Measurements from ENCODE around the gene PNPLA8. TPM values are rescaled to one million over a fixed set of nuclear protein-coding genes. Genes with fewer than 3 reads are reported as not detected.

PNPLA8 gene
- total RNA-seq, 2 donors from 2014 or later: 15.0 to 16.8 TPM

GRCh38 chr7:108499566-108499965 is 26.4 kb downstream of the PNPLA8 start:
- intact Hi-C loops (cut with DNase I): no loop called here

GRCh38 chr7:108498481-108498880 is 27.5 kb downstream of the PNPLA8 start:
- no peak for ATAC-seq
- intact Hi-C loops (cut with DNase I): no loop called here
- no peak overlapping the region for H3K4me3 ChIP-seq
- H3K27ac ChIP-seq: no peak overlapping the region
- H3K4me1 ChIP-seq: no peaks in the 10 kb centered on the region
- no peaks in the 10 kb centered on the region for H3K9me3 ChIP-seq
- DNase-seq: no peak
- H3K36me3 ChIP-seq (replicated peaks in 1 of 2; ENCODE audit: insufficient read depth in 1 of 2, low read depth in 2 of 2): peaks cover 0 to 5% of the 10 kb centered on the region in 2 donors
- H3K27me3 ChIP-seq: no peaks in the 10 kb centered on the region
- TF ChIP-seq POLR2A (IDR thresholded peaks at IDR 0.05): no peak
- WGBS, 2 donors: 76 to 83% methylated on average over 6 of the region's 6 CpGs

More at GRCh38 chr7:108499566-108499965, 26.4 kb downstream of the PNPLA8 start:
- DNase-seq (no peak), ATAC-seq (no peak)
- no peak for TF ChIP-seq POLR2A (IDR thresholded peaks at IDR 0.05)
- no peak for TF ChIP-seq CTCF (IDR thresholded peaks at IDR 0.05)
- peaks cover 0 to 5% of the 10 kb centered on the region in 2 donors for H3K36me3 ChIP-seq (replicated peaks in 1 of 2; ENCODE audit: insufficient read depth in 1 of 2, low read depth in 2 of 2)
- WGBS, 2 donors: 81 to 89% methylated on average over 1 of the region's 1 CpG
- no peak overlapping the region for H3K4me3 ChIP-seq
- H3K9me3 ChIP-seq: no peaks in the 10 kb centered on the region
- no peaks in the 10 kb centered on the region for H3K4me1 ChIP-seq
- H3K27me3 ChIP-seq: no peaks in the 10 kb centered on the region
- H3K27ac ChIP-seq: no peak overlapping the region

- no peak for ATAC-seq
- H3K27ac ChIP-seq: no peak overlapping the region
- no peaks in the 10 kb centered on the region for H3K27me3 ChIP-seq
- intact Hi-C loops (cut with DNase I): no loop called here
- WGBS, 2 donors: 78 to 79% methylated on average over 3 of the region's 3 CpGs
- peak; percentile 56 to 71 (median 65) for DNase-seq
- H3K4me1 ChIP-seq: no peaks in the 10 kb centered on the region
- H3K36me3 ChIP-seq (replicated peaks in 1 of 2; ENCODE audit: insufficient read depth in 1 of 2, low read depth in 2 of 2): peaks cover 0 to 5% of the 10 kb centered on the region in 2 donors
- TF ChIP-seq POLR2A (IDR thresholded peaks at IDR 0.05) (no peak), CTCF (IDR thresholded peaks at IDR 0.05) (peak; percentile 60 to 87 (median 82))
- no peaks in the 10 kb centered on the region for H3K9me3 ChIP-seq
- no peak overlapping the region for H3K4me3 ChIP-seq
Measured at GRCh38 chr7:108497082-108497725, 28.7 kb downstream of the PNPLA8 start.

- TF ChIP-seq POLR2A (IDR thresholded peaks at IDR 0.05) (no peak), CTCF (IDR thresholded peaks at IDR 0.05) (no peak)
- Histone ChIP-seq H3K27ac (no peak overlapping the region), H3K4me3 (no peak overlapping the region), H3K36me3 (replicated peaks in 1 of 2; ENCODE audit: insufficient read depth in 1 of 2, low read depth in 2 of 2) (no peaks in the 10 kb centered on the region), H3K4me1 (peaks cover 15% of the 10 kb centered on the region), H3K27me3 (no peaks in the 10 kb centered on the region), H3K9me3 (no peaks in the 10 kb centered on the region)
- intact Hi-C loops (cut with DNase I): no loop called here
- ATAC-seq (no peak), DNase-seq (no peak)
- 82 to 84% methylated on average over 4 of the region's 4 CpGs for WGBS, 2 donors
Measured at GRCh38 chr7:108492742-108493141, 33.2 kb downstream of the PNPLA8 start.

- TF ChIP-seq CTCF (IDR thresholded peaks at IDR 0.05): no peak
- TF ChIP-seq POLR2A (IDR thresholded peaks at IDR 0.05): no peak
- ATAC-seq (no peak), DNase-seq (no peak)
- Histone ChIP-seq H3K27ac (no peak overlapping the region), H3K36me3 (replicated peaks in 1 of 2; ENCODE audit: insufficient read depth in 1 of 2, low read depth in 2 of 2) (no peaks in the 10 kb centered on the region), H3K9me3 (no peaks in the 10 kb centered on the region), H3K4me1 (peaks cover 15% of the 10 kb centered on the region), H3K27me3 (no peaks in the 10 kb centered on the region), H3K4me3 (no peak overlapping the region)
- intact Hi-C loops (cut with DNase I): loop anchor here (10.0 kb wide), 1 partner anchor 304 kb away; no protein-coding TSS in a partner anchor
- WGBS, 2 donors: 72 to 75% methylated on average over 4 of the region's 4 CpGs
Measured at GRCh38 chr7:108488768-108489538, 37.0 kb downstream of the PNPLA8 start.

All from body of pancreas (tissue), 4 donors.